SKM-1 (cell line): ENCODE results near the gene CYP1B1.
"Not testable (repeated sequence)": the region's sequence is repeated elsewhere in the genome, so short reads cannot be mapped to it uniquely, and the experiment has no call there.

Experiments used
- DNase-seq: peaks from one replicate; lab custom pipeline; 2025; ENCODE audit not compliant: unreplicated experiment; lab: John Stamatoyannopoulos, UW

The CYP1B1 gene

GRCh38 chr2:38037757-38038621 is 38.0 kb downstream of the CYP1B1 start:
- DNase-seq = no peak

- no peak for DNase-seq
Observed at GRCh38 chr2:38037325-38037724, 38.6 kb downstream of the CYP1B1 start.

GRCh38 chr2:38035968-38036367 is 40.0 kb downstream of the CYP1B1 start:
- DNase-seq = no peak

GRCh38 chr2:38033646-38034045 is 42.3 kb downstream of the CYP1B1 start:
- DNase-seq = no peak

- no peak for DNase-seq
Observed at GRCh38 chr2:38032946-38033345, 43.0 kb downstream of the CYP1B1 start.

- no peak for DNase-seq
Observed at GRCh38 chr2:38030635-38031355, 45.2 kb downstream of the CYP1B1 start.

- DNase-seq = no peak
Observed at GRCh38 chr2:38029512-38029911, 46.4 kb downstream of the CYP1B1 start.

- DNase-seq = no peak
Observed at GRCh38 chr2:38028829-38029228, 47.1 kb downstream of the CYP1B1 start.

GRCh38 chr2:38026846-38027245 is 49.1 kb downstream of the CYP1B1 start:
- no peak for DNase-seq

GRCh38 chr2:38021589-38021988 is 54.4 kb downstream of the CYP1B1 start:
- DNase-seq = no peak

- DNase-seq = not testable (repeated sequence)
Observed at GRCh38 chr2:38020359-38021069, 55.4 kb downstream of the CYP1B1 start.

- no peak for DNase-seq
Observed at GRCh38 chr2:38017836-38018235, 58.1 kb downstream of the CYP1B1 start.
